Activated CD4-positive, alpha-beta T cell treated with anti-CD3 and anti-CD28 coated beads, Interleukin-2, Interleukin-6, amounts not matched to agents 100 ng/mL and 50 ng/mL, durations not matched to agents 16 hours and 8 hours (primary cell): Measurements from ENCODE around the gene TMED10.

Source experiments
- DNase-seq: peaks from one replicate; pipeline ENCODE4 v3.0.0-alpha.2; 2020

TMED10 gene

DNA sequence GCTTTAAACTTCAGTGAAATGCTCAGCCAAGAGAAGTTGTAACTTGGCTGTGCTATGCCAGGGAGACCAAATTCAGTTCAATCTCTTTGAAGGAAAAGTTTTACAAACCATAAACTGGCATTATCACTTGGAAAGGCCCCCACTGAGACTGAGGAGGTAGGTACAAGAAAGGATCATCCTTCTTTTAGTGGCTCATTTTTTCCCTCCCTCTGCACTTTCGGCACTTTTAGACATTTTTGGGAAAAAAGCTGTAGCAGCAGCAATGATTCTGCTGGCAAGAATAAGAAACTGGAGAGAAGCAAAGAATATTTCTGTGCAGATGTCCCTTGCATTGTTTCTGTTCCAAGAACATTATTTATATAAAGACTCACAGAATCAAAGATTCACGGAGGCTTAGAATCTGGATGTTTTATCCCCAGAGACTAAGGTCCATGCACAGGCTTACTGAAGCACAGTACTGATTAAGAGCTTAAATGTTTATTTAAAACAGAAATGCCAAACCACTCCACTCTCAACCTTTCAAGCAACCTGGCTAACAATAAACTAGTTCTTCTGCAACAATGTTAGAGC lies 94.7 kb downstream of the TMED10 start:
- no peak for DNase-seq
